Measurements from ENCODE around the gene PPP1R13B.

The PPP1R13B gene

DNA sequence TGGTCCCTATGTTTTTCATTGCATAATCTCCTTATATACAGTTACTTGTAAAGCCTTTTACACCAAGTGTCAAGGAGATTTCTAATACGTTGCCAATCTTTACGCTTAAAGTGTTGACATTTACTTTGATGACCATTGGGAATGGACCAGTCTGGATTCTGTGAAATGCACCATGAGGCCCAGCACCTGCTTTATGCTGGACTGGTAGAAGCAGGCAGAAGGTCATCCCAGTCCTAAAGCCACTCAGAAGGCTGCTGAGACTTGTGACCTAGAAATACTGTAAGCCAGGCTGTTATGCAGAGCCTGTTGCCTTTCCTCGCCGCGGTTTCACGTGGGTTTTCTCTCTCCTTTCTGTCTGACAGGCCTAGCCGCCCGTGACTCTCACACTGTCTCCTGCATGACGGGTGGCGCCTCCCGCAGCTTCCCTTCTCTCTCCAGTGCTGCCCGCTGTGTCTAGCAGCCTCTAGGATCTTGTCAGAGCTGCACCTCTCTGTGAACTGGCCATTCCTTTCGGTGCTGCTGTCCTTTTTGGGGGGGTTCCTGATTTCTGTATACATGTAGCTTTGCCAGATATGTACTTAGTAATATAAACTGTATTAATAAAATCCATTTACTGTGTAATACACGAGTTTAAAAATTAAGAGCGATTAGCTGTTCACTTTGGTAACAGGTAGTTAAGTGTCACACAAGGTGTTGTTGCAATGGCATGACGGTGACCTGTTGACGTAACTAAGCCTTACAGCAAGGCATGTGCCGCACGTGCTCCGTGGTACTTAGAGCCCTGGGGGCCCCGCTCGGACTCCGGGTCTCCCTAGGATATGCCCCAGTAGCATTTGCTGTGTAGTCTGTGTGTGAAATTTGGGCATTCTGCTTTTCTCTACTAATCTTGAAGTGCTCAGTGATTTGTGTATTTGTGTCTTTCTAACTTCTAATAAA lies 161.8 kb downstream of the PPP1R13B start:
- DNase-seq (ENCODE audit: low read depth, low spot score): no peak

DNA sequence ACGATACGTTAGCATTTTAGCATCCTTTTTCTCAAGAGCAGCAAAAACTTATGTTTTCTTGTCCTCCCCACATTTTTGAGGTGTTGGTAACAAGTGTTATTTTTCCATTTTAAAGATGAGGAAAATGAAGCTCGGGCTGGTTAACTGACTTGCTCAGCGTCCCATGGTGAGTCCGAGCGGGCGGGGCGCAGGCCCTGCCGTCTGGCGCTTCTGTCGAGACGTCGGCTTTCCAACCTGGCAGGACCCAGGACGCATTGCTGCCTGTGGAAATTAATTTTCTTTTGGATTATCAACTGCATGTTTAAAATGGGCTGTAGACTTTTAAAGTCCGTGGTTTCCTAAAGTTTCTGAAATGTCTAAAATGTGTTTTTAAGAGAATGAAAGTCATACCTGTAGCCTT lies 162.5 kb downstream of the PPP1R13B start:
- no peak for DNase-seq (ENCODE audit: low read depth, low spot score)

DNA sequence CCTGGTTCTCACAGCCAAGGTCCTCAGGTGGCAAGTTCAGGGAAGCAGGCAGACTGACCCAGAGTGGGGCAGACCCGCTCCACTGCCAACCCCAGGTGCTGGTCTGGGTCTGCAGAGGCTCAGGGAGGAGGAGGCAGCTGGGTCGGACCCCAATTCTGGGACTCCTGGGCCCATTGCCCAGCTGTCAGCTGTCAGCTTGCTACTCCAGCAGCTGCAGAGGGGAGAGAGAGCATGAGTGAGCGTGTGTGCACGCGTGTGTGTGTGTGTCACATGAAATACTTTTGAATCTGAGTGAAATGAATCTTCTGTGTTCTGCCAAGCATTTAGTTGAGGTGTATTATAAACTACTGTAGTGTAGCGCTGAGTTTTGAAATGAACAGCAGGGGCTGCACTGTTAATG lies 162.9 kb downstream of the PPP1R13B start:
- DNase-seq (ENCODE audit: low read depth, low spot score): no peak
